Measurements from ENCODE around the gene ARID3C.

The ARID3C gene

GRCh38 chr9:34591917-34592866, 36.7 kb downstream of the ARID3C start:
- DNase-seq = no peak

- DNase-seq = peak; percentile 50 to 64
These were observed 37.5 kb downstream of the ARID3C start for GRCh38 chr9:34591248-34591916.

- no peak for DNase-seq
These were observed 38.3 kb downstream of the ARID3C start for GRCh38 chr9:34590381-34591247.

GRCh38 chr9:34589636-34590380, 39.1 kb downstream of the ARID3C start, which contains the start of gene CNTFR:
Gene CNTFR, minus strand, starts transcription at chr9:34589724. Its CDS starts 20,743 bp downstream, at chr9:34568981.
- DNase-seq = peak; percentile 39 to 57

GRCh38 chr9:34588671-34589635, 39.9 kb downstream of the ARID3C start:
- no peak for DNase-seq

GRCh38 chr9:34587271-34587670, 41.6 kb downstream of the ARID3C start:
- no peak for DNase-seq

GRCh38 chr9:34585946-34586669, 42.8 kb downstream of the ARID3C start:
- no peak for DNase-seq

- DNase-seq = no peak
These were observed 43.9 kb downstream of the ARID3C start for GRCh38 chr9:34584970-34585369.

- DNase-seq = peak; percentile 6 to 34
These were observed 46.1 kb downstream of the ARID3C start for GRCh38 chr9:34582787-34583186.

GRCh38 chr9:34581318-34581717, 47.5 kb downstream of the ARID3C start:
- no peak for DNase-seq

GRCh38 chr9:34580358-34580757, 48.5 kb downstream of the ARID3C start:
- DNase-seq = no peak

- no peak for DNase-seq
These were observed 49.1 kb downstream of the ARID3C start for GRCh38 chr9:34579808-34580163.

GRCh38 chr9:34579104-34579807, 49.6 kb downstream of the ARID3C start:
- peak in 1 of 2 experiments; percentile 9 for DNase-seq

- no peak for DNase-seq
These were observed 50.4 kb downstream of the ARID3C start for GRCh38 chr9:34578241-34579103.

GRCh38 chr9:34577400-34578240, 51.2 kb downstream of the ARID3C start:
- DNase-seq = no peak

GRCh38 chr9:34576597-34577399, 52.1 kb downstream of the ARID3C start:
- DNase-seq = no peak
